Measurements from ENCODE around the gene RTL10.

RTL10 gene

DNA sequence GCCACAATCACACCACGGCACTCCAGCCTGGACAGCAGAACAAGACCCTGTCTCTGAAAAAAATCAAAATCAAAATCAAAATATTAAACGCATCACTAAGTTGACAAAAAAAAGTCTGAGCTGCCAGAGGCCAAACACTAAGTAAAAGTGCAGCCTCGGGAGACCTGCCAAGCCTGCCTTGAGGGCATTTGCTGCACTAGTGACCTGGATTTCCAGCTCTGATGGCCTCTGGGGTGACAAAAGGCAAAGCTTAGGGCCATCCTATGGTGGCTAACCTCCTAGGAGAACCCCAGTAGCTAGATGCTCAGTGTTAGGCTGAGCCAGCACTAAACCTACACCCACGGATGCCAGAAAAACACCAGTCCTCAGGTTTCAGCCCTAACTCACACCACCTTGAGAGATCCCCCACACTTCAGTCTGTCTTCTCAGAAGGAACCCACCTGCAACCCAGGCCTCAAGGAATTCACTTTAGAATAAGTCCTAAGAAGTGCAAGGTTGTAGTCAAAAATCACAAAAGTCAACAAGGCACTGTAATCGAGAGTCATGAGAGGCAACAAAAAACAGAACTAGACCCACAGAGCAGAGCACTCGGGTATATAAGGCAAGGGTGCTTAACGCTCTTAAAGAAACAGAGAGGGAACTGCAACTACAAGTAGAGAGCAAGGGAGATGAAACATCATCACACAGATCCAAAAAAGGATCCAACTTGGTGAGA lies 28.6 kb downstream of the RTL10 start:
- TF ChIP-seq EGR1 (IDR thresholded peaks at IDR 0.05) (no peak), TEAD4 (IDR thresholded peaks at IDR 0.05) (no peak), CEBPB (IDR thresholded peaks at IDR 0.05) (no peak), RAD21 (IDR thresholded peaks at IDR 0.05; ENCODE audit: low read depth) (no peak), TCF12 (IDR thresholded peaks at IDR 0.05; ENCODE audit: low read depth) (no peak), ZBTB7A (IDR thresholded peaks at IDR 0.05; ENCODE audit: low read depth) (no peak), FOXM1 (IDR thresholded peaks at IDR 0.05; ENCODE audit: borderline replicate concordance, low read depth) (no peak), YY1 (IDR thresholded peaks at IDR 0.05; ENCODE audit: low read depth) (no peak), CREB1 (IDR thresholded peaks at IDR 0.05; ENCODE audit: low read depth) (no peak), TAF1 (IDR thresholded peaks at IDR 0.05; ENCODE audit: low read depth) (no peak), EP300 (IDR thresholded peaks at IDR 0.05; ENCODE audit: borderline replicate concordance) (no peak), NFIC (IDR thresholded peaks at IDR 0.05) (no peak)
- TF ChIP-seq, protein P1, sequence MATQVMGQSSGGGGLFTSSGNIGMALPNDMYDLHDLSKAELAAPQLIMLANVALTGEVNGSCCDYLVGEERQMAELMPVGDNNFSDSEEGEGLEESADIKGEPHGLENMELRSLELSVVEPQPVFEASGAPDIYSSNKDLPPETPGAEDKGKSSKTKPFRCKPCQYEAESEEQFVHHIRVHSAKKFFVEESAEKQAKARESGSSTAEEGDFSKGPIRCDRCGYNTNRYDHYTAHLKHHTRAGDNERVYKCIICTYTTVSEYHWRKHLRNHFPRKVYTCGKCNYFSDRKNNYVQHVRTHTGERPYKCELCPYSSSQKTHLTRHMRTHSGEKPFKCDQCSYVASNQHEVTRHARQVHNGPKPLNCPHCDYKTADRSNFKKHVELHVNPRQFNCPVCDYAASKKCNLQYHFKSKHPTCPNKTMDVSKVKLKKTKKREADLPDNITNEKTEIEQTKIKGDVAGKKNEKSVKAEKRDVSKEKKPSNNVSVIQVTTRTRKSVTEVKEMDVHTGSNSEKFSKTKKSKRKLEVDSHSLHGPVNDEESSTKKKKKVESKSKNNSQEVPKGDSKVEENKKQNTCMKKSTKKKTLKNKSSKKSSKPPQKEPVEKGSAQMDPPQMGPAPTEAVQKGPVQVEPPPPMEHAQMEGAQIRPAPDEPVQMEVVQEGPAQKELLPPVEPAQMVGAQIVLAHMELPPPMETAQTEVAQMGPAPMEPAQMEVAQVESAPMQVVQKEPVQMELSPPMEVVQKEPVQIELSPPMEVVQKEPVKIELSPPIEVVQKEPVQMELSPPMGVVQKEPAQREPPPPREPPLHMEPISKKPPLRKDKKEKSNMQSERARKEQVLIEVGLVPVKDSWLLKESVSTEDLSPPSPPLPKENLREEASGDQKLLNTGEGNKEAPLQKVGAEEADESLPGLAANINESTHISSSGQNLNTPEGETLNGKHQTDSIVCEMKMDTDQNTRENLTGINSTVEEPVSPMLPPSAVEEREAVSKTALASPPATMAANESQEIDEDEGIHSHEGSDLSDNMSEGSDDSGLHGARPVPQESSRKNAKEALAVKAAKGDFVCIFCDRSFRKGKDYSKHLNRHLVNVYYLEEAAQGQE (IDR thresholded peaks at IDR 0.05; ENCODE audit: low read depth) = no peak
- TF ChIP-seq, protein P2, sequence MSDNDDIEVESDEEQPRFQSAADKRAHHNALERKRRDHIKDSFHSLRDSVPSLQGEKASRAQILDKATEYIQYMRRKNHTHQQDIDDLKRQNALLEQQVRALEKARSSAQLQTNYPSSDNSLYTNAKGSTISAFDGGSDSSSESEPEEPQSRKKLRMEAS (IDR thresholded peaks at IDR 0.05) = no peak
- TF ChIP-seq, protein P3, sequence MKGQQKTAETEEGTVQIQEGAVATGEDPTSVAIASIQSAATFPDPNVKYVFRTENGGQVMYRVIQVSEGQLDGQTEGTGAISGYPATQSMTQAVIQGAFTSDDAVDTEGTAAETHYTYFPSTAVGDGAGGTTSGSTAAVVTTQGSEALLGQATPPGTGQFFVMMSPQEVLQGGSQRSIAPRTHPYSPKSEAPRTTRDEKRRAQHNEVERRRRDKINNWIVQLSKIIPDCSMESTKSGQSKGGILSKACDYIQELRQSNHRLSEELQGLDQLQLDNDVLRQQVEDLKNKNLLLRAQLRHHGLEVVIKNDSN (IDR thresholded peaks at IDR 0.05) = no peak

DNA sequence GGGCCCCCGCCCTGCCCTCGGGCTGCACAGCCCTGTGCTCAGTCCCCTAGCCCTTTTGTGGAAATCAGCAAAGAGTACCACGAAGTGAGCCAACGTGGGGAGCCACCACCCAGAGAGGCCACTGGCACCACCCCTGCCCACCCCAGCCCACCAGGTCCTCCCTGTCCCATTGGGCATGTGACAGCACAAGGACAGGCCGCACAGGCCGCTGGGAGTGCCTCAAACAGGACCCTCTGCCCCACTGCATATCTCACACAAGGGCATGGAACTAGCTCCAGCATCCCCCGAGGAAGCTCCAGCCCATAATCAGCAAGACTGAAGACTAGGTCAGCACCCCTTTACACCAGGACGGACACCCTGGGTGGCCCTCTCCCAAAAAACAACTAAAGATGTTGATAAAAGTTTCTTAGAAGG lies 29.7 kb downstream of the RTL10 start:
- TF ChIP-seq, protein P1 (IDR thresholded peaks at IDR 0.05; ENCODE audit: low read depth) = no peak

DNA sequence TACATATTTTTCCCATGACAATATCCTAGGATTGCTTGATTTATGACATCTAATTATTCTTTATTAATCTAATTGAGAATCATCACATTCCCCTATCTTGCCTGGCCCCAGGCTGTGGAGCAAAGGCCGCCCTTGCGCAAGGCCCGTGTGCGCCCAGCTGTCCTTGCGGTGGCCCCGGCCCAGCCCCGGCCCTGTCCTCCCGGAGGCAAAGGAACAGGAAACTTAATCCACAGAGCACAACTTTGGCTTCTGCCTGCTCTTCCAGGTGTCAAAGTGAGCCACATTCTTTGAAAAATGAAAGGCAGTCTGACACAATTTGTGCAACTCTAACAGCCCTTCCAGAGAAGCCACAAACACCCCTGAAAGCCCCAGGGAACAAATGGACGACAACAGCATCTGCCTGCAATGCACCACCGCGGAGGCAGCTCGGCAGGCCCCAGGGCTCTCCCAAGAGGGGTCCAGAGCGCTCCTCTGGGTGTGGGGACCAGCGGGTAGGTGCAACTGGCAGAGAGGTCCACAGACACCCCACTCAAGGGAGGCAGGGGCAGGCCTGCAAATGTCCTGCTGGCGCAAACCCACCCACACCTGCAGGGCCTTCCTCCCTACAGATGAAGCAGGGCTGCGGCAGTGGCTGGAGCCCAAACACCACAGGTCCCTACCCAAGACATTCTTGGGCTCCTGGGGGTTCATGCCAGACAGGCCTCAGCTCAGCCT lies 30.3 kb downstream of the RTL10 start:
- TF ChIP-seq TEAD4 (IDR thresholded peaks at IDR 0.05) (no peak), FOXM1 (IDR thresholded peaks at IDR 0.05; ENCODE audit: borderline replicate concordance, low read depth) (no peak), TAF1 (IDR thresholded peaks at IDR 0.05; ENCODE audit: low read depth) (no peak), CREB1 (IDR thresholded peaks at IDR 0.05; ENCODE audit: low read depth) (no peak), ZBTB7A (IDR thresholded peaks at IDR 0.05; ENCODE audit: low read depth) (no peak)
- TF ChIP-seq, protein P3 (IDR thresholded peaks at IDR 0.05) = no peak

DNA sequence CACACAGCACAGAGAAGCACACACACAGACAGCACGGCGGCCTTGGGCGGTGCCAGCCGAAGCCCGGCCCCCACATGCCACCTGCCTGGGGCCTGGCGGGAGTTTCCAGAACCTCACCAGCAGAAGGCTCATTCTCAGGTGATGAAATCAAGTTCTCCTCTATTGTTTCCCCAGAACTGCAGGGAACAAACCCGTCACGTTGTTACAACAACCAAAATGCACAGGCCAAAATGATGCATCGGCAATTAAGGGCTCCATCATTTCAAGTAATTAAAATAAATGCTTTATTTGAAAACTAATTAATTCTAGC lies 30.8 kb downstream of the RTL10 start:
- TF ChIP-seq, protein P3 (IDR thresholded peaks at IDR 0.05) = no peak
- no peak for TF ChIP-seq RAD21 (IDR thresholded peaks at IDR 0.05; ENCODE audit: low read depth)
- TF ChIP-seq TEAD4 (IDR thresholded peaks at IDR 0.05) = no peak
- TF ChIP-seq, protein P2 (IDR thresholded peaks at IDR 0.05) = no peak
- no peak for TF ChIP-seq EP300 (IDR thresholded peaks at IDR 0.05; ENCODE audit: borderline replicate concordance)
- TF ChIP-seq TAF1 (IDR thresholded peaks at IDR 0.05; ENCODE audit: low read depth) = no peak
- TF ChIP-seq CREB1 (IDR thresholded peaks at IDR 0.05; ENCODE audit: low read depth) = no peak
- TF ChIP-seq, protein P1 (IDR thresholded peaks at IDR 0.05; ENCODE audit: low read depth) = no peak
- TF ChIP-seq CEBPB (IDR thresholded peaks at IDR 0.05) = no peak
- no peak for TF ChIP-seq NFIC (IDR thresholded peaks at IDR 0.05)

Measured in Ishikawa (cell line).